Nucleus accumbens (tissue), 56 donors: Measurements from ENCODE around the gene C2orf81.
"Not testable (repeated sequence)": the region's sequence is repeated elsewhere in the genome, so short reads cannot be mapped to it uniquely, and the experiment has no call there.

Source experiments
- DNase-seq, 56 donors: peaks; one replicate each; lab custom pipeline; 2025; lab: John Stamatoyannopoulos, UW

Gene C2orf81

GRCh38 chr2:74444498-74445318, 23.3 kb upstream of the C2orf81 start:
- DNase-seq, result no peak

GRCh38 chr2:74442483-74443297, 21.3 kb upstream of the C2orf81 start:
- not testable (repeated sequence) for DNase-seq

GRCh38 chr2:74441690-74442482, 20.5 kb upstream of the C2orf81 start, which contains the start of gene RTKN:
RTKN (minus strand) TSS chr2:74441937; CDS start chr2:74441816, 121 bp downstream.
- peak in 9 of 56 donors; percentile 19 to 58 (median 37) for DNase-seq

GRCh38 chr2:74441170-74441689, 19.8 kb upstream of the C2orf81 start:
- peak in 15 of 56 donors; percentile 24 to 76 (median 49) for DNase-seq

- DNase-seq, result peak; percentile 20 to 96 (median 87)
Observed at GRCh38 chr2:74440378-74441169, 19.2 kb upstream of the C2orf81 start.

GRCh38 chr2:74439803-74440377, 18.5 kb upstream of the C2orf81 start:
- DNase-seq, result peak in 55 of 56 donors; percentile 17 to 95 (median 88)

- no peak for DNase-seq
Observed at GRCh38 chr2:74439373-74439772, 18.0 kb upstream of the C2orf81 start.

- no peak for DNase-seq
Observed at GRCh38 chr2:74438248-74438647, 16.8 kb upstream of the C2orf81 start.

- DNase-seq, result no peak
Observed at GRCh38 chr2:74436848-74437695, 15.7 kb upstream of the C2orf81 start.

- DNase-seq, result no peak
Observed at GRCh38 chr2:74436111-74436805, 14.8 kb upstream of the C2orf81 start.

GRCh38 chr2:74430502-74430901, 9.1 kb upstream of the C2orf81 start:
- DNase-seq, result no peak

GRCh38 chr2:74429487-74430451, 8.3 kb upstream of the C2orf81 start:
- no peak for DNase-seq

- no peak for DNase-seq
Observed at GRCh38 chr2:74428675-74429074, 7.3 kb upstream of the C2orf81 start.

GRCh38 chr2:74427551-74427950, 6.1 kb upstream of the C2orf81 start:
- DNase-seq, result no peak

GRCh38 chr2:74426181-74426758, 4.9 kb upstream of the C2orf81 start:
- no peak for DNase-seq

GRCh38 chr2:74425523-74425922, 4.1 kb upstream of the C2orf81 start:
- no peak for DNase-seq
